HEK293 (cell line): ENCODE measurements around the gene PODXL2.

Experiments used
- CTCF ChIA-PET: fragments of 350-600 bp; formaldehyde crosslinking; extraction: SDS; loops from one replicate; lab custom pipeline; 2021; ENCODE audit warnings: antibody characterized with exemption; lab: Yijun Ruan, JAX
- POLR2A ChIA-PET: fragments of 300-600 bp; formaldehyde crosslinking; extraction: SDS; loops from one replicate; lab custom pipeline; 2020; ENCODE audit warnings: antibody characterized with exemption, inconsistent platforms; lab: Yijun Ruan, JAX
- H3K27ac ChIP-seq: fragments of 200-500 bp; sonication (Bioruptor generic); 2 replicates; pipeline ENCODE4 v1.5.1; 2014; ENCODE audit warnings: low read depth, low read length, control low read depth, inconsistent platforms; ENCODE audit errors: extremely low read depth
- H3K36me3 ChIP-seq, 2 experiments: fragments of 200-500 bp in 1 of 2; sonication (Bioruptor generic) in 1 of 2; 1 replicate in 1 of 2; 2 replicates in 1 of 2; pipeline ENCODE4 v1.5.1; 2014 to 2017; ENCODE audit warnings: inconsistent platforms in 2 of 2, low read length in 2 of 2; ENCODE audit not compliant: control insufficient read depth in 2 of 2, insufficient read depth in 1 of 2
- H3K4me1 ChIP-seq: fragments of 200-500 bp; sonication (Bioruptor generic); 2 replicates; pipeline ENCODE4 v1.5.1; 2014; ENCODE audit warnings: mild to moderate bottlenecking, low read length, inconsistent platforms; ENCODE audit not compliant: control insufficient read depth, insufficient read depth
- H3K4me3 ChIP-seq: 2 replicates; pipeline ENCODE4 v1.5.1; 2011; ENCODE audit warnings: low read depth, mild to moderate bottlenecking, control low read depth, low read length, moderate library complexity
- H3K9me3 ChIP-seq: fragments of 200-500 bp; sonication (Bioruptor generic); 2 replicates; pipeline ENCODE4 v1.5.1; 2014; ENCODE audit warnings: low read depth, low read length, inconsistent platforms; ENCODE audit not compliant: control insufficient read depth, insufficient read depth
- ATF2 ChIP-seq: fragments of 450-650 bp; formaldehyde crosslinking; IDR thresholded peaks from 2 replicates; pipeline ENCODE4 v1.5.1; 2016; ENCODE audit warnings: missing biosample characterization, missing genetic modification characterization, low read depth
- CTCF ChIP-seq: fragments of 450-650 bp; formaldehyde crosslinking; IDR thresholded peaks from 2 replicates; pipeline ENCODE4 v1.5.1; 2016; ENCODE audit warnings: missing biosample characterization, missing genetic modification characterization
- KLF17 ChIP-seq: fragments of 450-650 bp; formaldehyde crosslinking; IDR thresholded peaks from 2 replicates; pipeline ENCODE4 v1.5.1; 2016; ENCODE audit warnings: missing biosample characterization, missing genetic modification characterization
- KLF7 ChIP-seq: fragments of 450-650 bp; formaldehyde crosslinking; IDR thresholded peaks from 2 replicates; pipeline ENCODE4 v1.5.1; 2016; ENCODE audit warnings: missing biosample characterization, missing genetic modification characterization, borderline replicate concordance
- MEIS1 ChIP-seq: sonication (generic); formaldehyde crosslinking; IDR thresholded peaks from 2 replicates; pipeline ENCODE4 v1.8.1; 2022; ENCODE audit warnings: missing genetic modification reagents, mild to moderate bottlenecking, borderline replicate concordance
- YY2 ChIP-seq: fragments of 450-650 bp; formaldehyde crosslinking; IDR thresholded peaks from 2 replicates; pipeline ENCODE4 v1.5.1; 2016; ENCODE audit warnings: missing biosample characterization, missing genetic modification characterization
- ZBTB1 ChIP-seq: fragments of 450-650 bp; formaldehyde crosslinking; IDR thresholded peaks from 2 replicates; pipeline ENCODE4 v1.5.1; 2016; ENCODE audit warnings: missing biosample characterization, missing genetic modification characterization
- ZBTB6 ChIP-seq: fragments of 450-650 bp; formaldehyde crosslinking; IDR thresholded peaks from 2 replicates; pipeline ENCODE4 v1.5.1; 2017; ENCODE audit warnings: missing biosample characterization, missing genetic modification characterization
- ZBTB8A ChIP-seq: fragments of 450-650 bp; formaldehyde crosslinking; IDR thresholded peaks from 2 replicates; pipeline ENCODE4 v1.5.1; 2016; ENCODE audit warnings: missing biosample characterization, missing genetic modification characterization
- ZNF138 ChIP-seq: fragments of 450-650 bp; formaldehyde crosslinking; IDR thresholded peaks from 2 replicates; pipeline ENCODE4 v1.5.1; 2016; ENCODE audit warnings: missing biosample characterization, missing genetic modification characterization, borderline replicate concordance
- ZNF140 ChIP-seq: fragments of 450-650 bp; formaldehyde crosslinking; IDR thresholded peaks from 2 replicates; pipeline ENCODE4 v1.5.1; 2016; ENCODE audit warnings: missing biosample characterization, missing genetic modification characterization
- ZNF157 ChIP-seq: fragments of 450-650 bp; formaldehyde crosslinking; IDR thresholded peaks from 2 replicates; pipeline ENCODE4 v1.5.1; 2016; ENCODE audit warnings: missing biosample characterization, missing genetic modification characterization
- ZNF174 ChIP-seq: fragments of 450-650 bp; formaldehyde crosslinking; IDR thresholded peaks from 2 replicates; pipeline ENCODE4 v1.5.0; 2017; ENCODE audit warnings: missing biosample characterization, mild to moderate bottlenecking, missing genetic modification characterization
- ZNF184 ChIP-seq: fragments of 450-650 bp; IDR thresholded peaks from 2 replicates; pipeline ENCODE4 v1.5.1; 2018; ENCODE audit warnings: missing biosample characterization, mild to moderate bottlenecking, missing genetic modification characterization
- ZNF24 ChIP-seq: fragments of 450-650 bp; formaldehyde crosslinking; IDR thresholded peaks from 2 replicates; pipeline ENCODE4 v1.5.1; 2016; ENCODE audit warnings: missing biosample characterization, missing genetic modification characterization
- ZNF449 ChIP-seq: fragments of 450-650 bp; formaldehyde crosslinking; IDR thresholded peaks from 2 replicates; pipeline ENCODE4 v1.5.1; 2017; ENCODE audit warnings: missing biosample characterization, mild to moderate bottlenecking, missing genetic modification characterization, moderate library complexity
- ZNF514 ChIP-seq: fragments of 450-650 bp; formaldehyde crosslinking; IDR thresholded peaks from 2 replicates; pipeline ENCODE4 v1.5.1; 2016; ENCODE audit warnings: missing biosample characterization, missing genetic modification characterization
- ZNF549 ChIP-seq: fragments of 450-650 bp; IDR thresholded peaks from 2 replicates; pipeline ENCODE4 v1.5.1; 2018; ENCODE audit warnings: missing biosample characterization, missing genetic modification characterization, mild to moderate bottlenecking, inconsistent platforms, moderate library complexity
- ZNF555 ChIP-seq: fragments of 450-650 bp; formaldehyde crosslinking; conservative IDR thresholded peaks from 2 replicates; pipeline ENCODE4 v1.5.1; 2017; ENCODE audit warnings: missing biosample characterization, mild to moderate bottlenecking, missing genetic modification characterization, inconsistent platforms
- ZNF571 ChIP-seq: fragments of 450-650 bp; formaldehyde crosslinking; IDR thresholded peaks from 2 replicates; pipeline ENCODE4 v1.5.0; 2017; ENCODE audit warnings: missing biosample characterization, missing genetic modification characterization
- ZNF596 ChIP-seq: fragments of 450-650 bp; IDR thresholded peaks from 2 replicates; pipeline ENCODE4 v1.5.0; 2018; ENCODE audit warnings: missing biosample characterization, mild to moderate bottlenecking, missing genetic modification characterization, moderate library complexity
- ZNF654 ChIP-seq: fragments of 450-650 bp; formaldehyde crosslinking; IDR thresholded peaks from 2 replicates; pipeline ENCODE4 v1.5.1; 2016; ENCODE audit warnings: low read depth, missing biosample characterization, missing genetic modification characterization
- ZNF664 ChIP-seq: fragments of 450-650 bp; formaldehyde crosslinking; IDR thresholded peaks from 2 replicates; pipeline ENCODE4 v1.5.1; 2016; ENCODE audit warnings: missing biosample characterization, missing genetic modification characterization
- ZNF692 ChIP-seq: fragments of 450-650 bp; formaldehyde crosslinking; IDR thresholded peaks from 2 replicates; pipeline ENCODE4 v1.5.1; 2016; ENCODE audit warnings: missing biosample characterization, missing genetic modification characterization
- ZNF701 ChIP-seq: fragments of 450-650 bp; formaldehyde crosslinking; IDR thresholded peaks from 2 replicates; pipeline ENCODE4 v1.5.1; 2016; ENCODE audit warnings: missing biosample characterization, missing genetic modification characterization
- ZNF792 ChIP-seq: fragments of 450-650 bp; formaldehyde crosslinking; IDR thresholded peaks from 2 replicates; pipeline ENCODE4 v1.5.1; 2016; ENCODE audit warnings: missing biosample characterization, missing genetic modification characterization
- ZSCAN23 ChIP-seq: fragments of 450-650 bp; formaldehyde crosslinking; IDR thresholded peaks from 2 replicates; pipeline ENCODE4 v1.5.1; 2016; ENCODE audit warnings: missing biosample characterization, missing genetic modification characterization

Gene PODXL2

GRCh38 chr3:127706785-127707351 is 77.9 kb downstream of the PODXL2 start:
- no peaks in the 10 kb centered on the region for H3K9me3 ChIP-seq
- H3K27ac ChIP-seq, result no peak overlapping the region
- no peak overlapping the region for H3K4me3 ChIP-seq
- H3K4me1 ChIP-seq, result no peaks in the 10 kb centered on the region
- CTCF ChIA-PET, result interaction anchor here (1.3 kb wide), 1 partner anchor 11 kb away, joined by 5 read pairs; no protein-coding TSS in a partner anchor
- POLR2A ChIA-PET, result no interaction called here
- TF ChIP-seq ZBTB8A, result no peak
- TF ChIP-seq ZNF140 (tag by site-specific recombination), result no peak
- no peak for TF ChIP-seq ZNF514 (tag by site-specific recombination)
- no peak for TF ChIP-seq KLF17 (tag by site-specific recombination)
- TF ChIP-seq ZNF555 (tag by site-specific recombination), result no peak
- TF ChIP-seq ZNF138, result no peak
- TF ChIP-seq KLF7 (tag by site-specific recombination), result no peak
- TF ChIP-seq ZNF596 (tag by site-specific recombination), result no peak
- TF ChIP-seq ZBTB6 (tag by site-specific recombination), result no peak
- TF ChIP-seq ZBTB1, result no peak
- no peak for TF ChIP-seq ZNF792 (tag by site-specific recombination)
- TF ChIP-seq ZNF184, result no peak
- TF ChIP-seq ZNF701, result no peak
- TF ChIP-seq ZNF449 (tag by site-specific recombination), result no peak
- TF ChIP-seq MEIS1 (CRISPR knock-in tag), result no peak
- no peak for TF ChIP-seq ZNF174
- no peak for TF ChIP-seq ZNF664 (tag by site-specific recombination)
- TF ChIP-seq ZNF571 (tag by site-specific recombination), result no peak
- no peak for TF ChIP-seq ZNF654 (tag by site-specific recombination)
- TF ChIP-seq ZNF157 (tag by site-specific recombination), result no peak
- no peaks in the 10 kb centered on the region for H3K36me3 ChIP-seq

GRCh38 chr3:127707851-127708411 is 78.9 kb downstream of the PODXL2 start:
- no peaks in the 10 kb centered on the region for H3K36me3 ChIP-seq
- POLR2A ChIA-PET, result no interaction called here
- no peak overlapping the region for H3K4me3 ChIP-seq
- H3K27ac ChIP-seq, result no peak overlapping the region
- CTCF ChIA-PET, result interaction anchor here (0.7 kb wide), 1 partner anchor 11 kb away, joined by 3 read pairs; no protein-coding TSS in a partner anchor
- no peaks in the 10 kb centered on the region for H3K4me1 ChIP-seq
- H3K9me3 ChIP-seq, result no peaks in the 10 kb centered on the region
- TF ChIP-seq CTCF (tag by site-specific recombination), result no peak
- no peak for TF ChIP-seq YY2 (tag by site-specific recombination)
- no peak for TF ChIP-seq ZNF24 (tag by site-specific recombination)
- TF ChIP-seq ZNF692, result no peak
- TF ChIP-seq ZSCAN23 (tag by site-specific recombination), result no peak
- no peak for TF ChIP-seq ATF2 (tag by site-specific recombination)
- no peak for TF ChIP-seq ZNF549 (tag by site-specific recombination)
